GM12891 (cell line): Measurements from ENCODE around the gene APOE.

Experiments
- DNase-seq: peaks from one replicate; pipeline ENCODE4 v3.0.0; 2011; ENCODE audit warnings: low spot score; ENCODE audit not compliant: insufficient read length
- FAIRE-seq: peaks from 2 replicates; lab custom pipeline; 2011; peaks lifted over from hg19 to GRCh38; lab: Jason Lieb, UNC
- PAX5 ChIP-seq: IDR thresholded peaks from 2 replicates; pipeline ENCODE4 v1.6.1; 2011; ENCODE audit warnings: low read length, moderate library complexity, mild to moderate bottlenecking; ENCODE audit not compliant: insufficient read depth, severe bottlenecking
- POLR2A ChIP-seq: IDR thresholded peaks from 2 replicates; pipeline ENCODE4 v1.6.1; 2011; ENCODE audit warnings: low read depth, low read length, control low read depth
- POLR2AphosphoS5 ChIP-seq: IDR thresholded peaks from 2 replicates; pipeline ENCODE4 v1.6.1; 2011; ENCODE audit warnings: low read depth, low read length, control low read depth
- POU2F2 ChIP-seq: IDR thresholded peaks from 2 replicates; pipeline ENCODE4 v1.6.1; 2011; ENCODE audit warnings: low read depth, mild to moderate bottlenecking, control low read depth, low read length, moderate library complexity
- SPI1 ChIP-seq: IDR thresholded peaks from 2 replicates; pipeline ENCODE4 v1.6.1; 2011; ENCODE audit warnings: low read depth, low read length, control low read depth
- TAF1 ChIP-seq: IDR thresholded peaks from 2 replicates; pipeline ENCODE4 v1.6.1; 2011; ENCODE audit warnings: low read depth, low read length, control low read depth

The APOE gene

GRCh38 chr19:44893332-44894051 is 12.1 kb upstream of the APOE start:
- DNase-seq (no peak), FAIRE-seq (no peak)
- no peak for TF ChIP-seq POU2F2
- TF ChIP-seq POLR2A = no peak
- 0 out of 2 replicates have a peak, but pooled peaks have one; percentile 18 for TF ChIP-seq POLR2AphosphoS5

- TF ChIP-seq POLR2AphosphoS5 = no peak
- TF ChIP-seq TAF1 = no peak
- TF ChIP-seq POU2F2 = no peak
- no peak for TF ChIP-seq POLR2A
- TF ChIP-seq PAX5 = no peak
- no peak for TF ChIP-seq SPI1
- no peak for DNase-seq
- no peak for FAIRE-seq
Observed at GRCh38 chr19:44894052-44894400, 11.6 kb upstream of the APOE start.

DNA sequence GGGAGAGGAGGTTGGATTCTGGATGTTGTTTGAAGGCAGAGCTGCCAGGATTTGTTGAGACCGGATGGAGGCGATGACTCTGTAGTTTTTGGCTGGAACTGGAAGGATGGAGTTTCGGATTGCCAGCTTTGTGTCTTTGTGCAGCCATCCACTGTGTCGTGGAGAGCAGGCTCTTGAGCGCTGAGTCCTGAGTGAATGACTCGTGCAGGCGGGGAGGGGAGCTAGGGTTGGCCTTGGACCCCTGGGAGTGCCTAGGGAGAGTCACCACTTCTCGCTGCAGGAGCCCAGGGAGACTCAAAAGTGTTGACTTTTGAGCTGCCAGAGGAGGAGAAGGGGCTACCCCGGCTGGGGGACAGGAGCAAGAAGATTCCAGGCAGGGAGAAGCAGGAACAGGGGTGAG is 10.7 kb upstream of the APOE start:
- TF ChIP-seq SPI1 = no peak
- no peak for TF ChIP-seq POU2F2
- no peak for TF ChIP-seq TAF1
- no peak for TF ChIP-seq POLR2A
- no peak for TF ChIP-seq POLR2AphosphoS5
- no peak for FAIRE-seq
- DNase-seq = no peak

DNA sequence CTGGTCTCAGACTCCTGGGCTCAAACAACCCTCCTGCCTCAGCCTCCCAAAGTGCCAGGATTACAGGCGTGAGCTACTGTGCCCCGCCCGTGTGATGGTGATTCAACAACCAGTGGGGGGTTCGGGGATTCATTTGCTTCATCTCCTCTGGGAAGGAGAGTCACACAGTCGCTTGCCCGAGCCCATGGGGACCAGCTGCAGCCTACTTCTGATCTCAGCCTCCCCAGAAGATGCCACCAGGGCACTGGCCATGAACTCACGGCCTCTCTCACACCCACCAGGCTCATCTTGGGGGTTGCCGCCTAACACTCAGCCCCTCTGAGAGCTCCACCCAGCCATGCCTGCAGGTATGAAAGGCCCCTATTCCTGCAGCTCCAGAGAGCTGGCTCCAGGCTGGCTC is 7.8 kb upstream of the APOE start:
- FAIRE-seq (no peak), DNase-seq (no peak)
- TF ChIP-seq POLR2A (no peak), SPI1 (no peak), POU2F2 (no peak), PAX5 (no peak), POLR2AphosphoS5 (no peak), TAF1 (no peak)

GRCh38 chr19:44900328-44901244 is 5.0 kb upstream of the APOE start:
- TF ChIP-seq TAF1 (no peak), PAX5 (no peak), SPI1 (no peak), POLR2A (0 out of 2 replicates have a peak, but pooled peaks have one; percentile 22)
- no peak for DNase-seq

DNA sequence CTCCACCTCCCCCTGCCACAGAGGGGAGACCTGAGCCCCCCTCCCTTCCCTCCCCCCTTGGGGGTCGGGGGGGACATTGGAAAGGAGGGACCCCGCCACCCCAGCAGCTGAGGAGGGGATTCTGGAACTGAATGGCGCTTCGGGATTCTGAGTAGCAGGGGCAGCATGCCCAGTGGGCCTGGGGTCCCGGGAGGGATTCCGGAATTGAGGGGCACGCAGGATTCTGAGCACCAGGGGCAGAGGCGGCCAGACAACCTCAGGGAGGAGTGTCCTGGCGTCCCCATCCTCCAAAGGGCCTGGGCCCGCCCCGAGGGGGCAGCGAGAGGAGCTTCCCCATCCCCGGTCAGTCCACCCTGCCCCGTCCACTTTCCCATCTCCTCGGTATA is 2.4 kb upstream of the APOE start:
- FAIRE-seq (no peak), DNase-seq (no peak)
- TF ChIP-seq POLR2AphosphoS5 (no peak), TAF1 (no peak), POU2F2 (no peak), SPI1 (no peak), POLR2A (no peak), PAX5 (no peak)

More at GRCh38 chr19:44900328-44901244, 5.0 kb upstream of the APOE start:
- no peak for FAIRE-seq

DNA sequence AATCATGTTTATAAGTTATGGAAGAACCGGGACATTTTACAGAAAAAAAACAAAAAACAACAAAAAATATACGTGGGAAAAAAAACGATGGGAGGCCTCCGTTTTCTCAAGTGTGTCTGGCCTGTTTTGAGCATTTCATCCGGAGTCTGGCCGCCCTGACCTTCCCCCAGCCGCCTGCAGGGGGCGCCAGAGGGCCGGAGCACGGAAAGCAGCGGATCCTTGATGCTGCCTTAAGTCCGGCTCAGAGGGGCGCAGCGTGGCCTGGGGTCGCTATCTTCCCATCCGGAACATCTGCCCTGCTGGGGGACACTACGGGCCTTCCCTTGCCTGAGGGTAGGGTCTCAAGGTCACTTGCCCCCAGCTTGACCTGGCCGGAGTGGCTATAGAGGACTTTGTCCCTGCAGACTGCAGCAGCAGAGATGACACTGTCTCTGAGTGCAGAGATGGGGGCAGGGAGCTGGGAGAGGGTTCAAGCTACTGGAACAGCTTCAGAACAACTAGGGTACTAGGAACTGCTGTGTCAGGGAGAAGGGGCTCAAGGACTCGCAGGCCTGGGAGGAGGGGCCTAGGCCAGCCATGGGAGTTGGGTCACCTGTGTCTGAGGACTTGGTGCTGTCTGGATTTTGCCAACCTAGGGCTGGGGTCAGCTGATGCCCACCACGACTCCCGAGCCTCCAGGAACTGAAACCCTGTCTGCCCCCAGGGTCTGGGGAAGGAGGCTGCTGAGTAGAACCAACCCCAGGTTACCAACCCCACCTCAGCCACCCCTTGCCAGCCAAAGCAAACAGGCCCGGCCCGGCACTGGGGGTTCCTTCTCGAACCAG is 1.8 kb upstream of the APOE start:
- TF ChIP-seq POLR2A = peak; percentile 39; the same call in 1 of the 2 replicates
- no peak for TF ChIP-seq TAF1
- peak; percentile 29; the same call in 1 of the 2 replicates for TF ChIP-seq POU2F2
- peak; percentile 56 for TF ChIP-seq POLR2AphosphoS5
- TF ChIP-seq PAX5 = no peak
- TF ChIP-seq SPI1 = no peak
- DNase-seq (peak; percentile 77), FAIRE-seq (no peak)

DNA sequence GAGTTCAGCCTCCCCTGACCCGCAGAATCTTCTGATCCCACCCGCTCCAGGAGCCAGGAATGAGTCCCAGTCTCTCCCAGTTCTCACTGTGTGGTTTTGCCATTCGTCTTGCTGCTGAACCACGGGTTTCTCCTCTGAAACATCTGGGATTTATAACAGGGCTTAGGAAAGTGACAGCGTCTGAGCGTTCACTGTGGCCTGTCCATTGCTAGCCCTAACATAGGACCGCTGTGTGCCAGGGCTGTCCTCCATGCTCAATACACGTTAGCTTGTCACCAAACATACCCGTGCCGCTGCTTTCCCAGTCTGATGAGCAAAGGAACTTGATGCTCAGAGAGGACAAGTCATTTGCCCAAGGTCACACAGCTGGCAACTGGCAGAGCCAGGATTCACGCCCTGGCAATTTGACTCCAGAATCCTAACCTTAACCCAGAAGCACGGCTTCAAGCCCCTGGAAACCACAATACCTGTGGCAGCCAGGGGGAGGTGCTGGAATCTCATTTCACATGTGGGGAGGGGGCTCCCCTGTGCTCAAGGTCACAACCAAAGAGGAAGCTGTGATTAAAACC is 1.1 kb upstream of the APOE start:
- no peak for FAIRE-seq
- no peak for TF ChIP-seq PAX5
- no peak for TF ChIP-seq TAF1
- TF ChIP-seq POLR2AphosphoS5 = no peak
- peak; percentile 63; the same call in 1 of the 2 replicates for TF ChIP-seq POLR2A
- TF ChIP-seq SPI1 = no peak
- no peak for TF ChIP-seq POU2F2
- no peak for DNase-seq

- FAIRE-seq (no peak), DNase-seq (no peak)
- TF ChIP-seq POU2F2 (no peak), SPI1 (no peak), POLR2AphosphoS5 (no peak), POLR2A (no peak), TAF1 (no peak), PAX5 (no peak)
Observed at GRCh38 chr19:44907613-44908012, 2.0 kb downstream of the APOE start.
